GM18511 (cell line): ENCODE results near the gene MYL7.
"Not testable (repeated sequence)": the region's sequence is repeated elsewhere in the genome, so short reads cannot be mapped to it uniquely, and the experiment has no call there.

Source experiments
- ATAC-seq: cut with Tn5 transposase; IDR thresholded peaks from one replicate; pipeline ENCODE4 v1.9.1; 2021; ENCODE audit warnings: mild to moderate bottlenecking, moderate library complexity; ENCODE audit not compliant: unreplicated experiment

The MYL7 gene, protein sequence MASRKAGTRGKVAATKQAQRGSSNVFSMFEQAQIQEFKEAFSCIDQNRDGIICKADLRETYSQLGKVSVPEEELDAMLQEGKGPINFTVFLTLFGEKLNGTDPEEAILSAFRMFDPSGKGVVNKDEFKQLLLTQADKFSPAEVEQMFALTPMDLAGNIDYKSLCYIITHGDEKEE

DNA sequence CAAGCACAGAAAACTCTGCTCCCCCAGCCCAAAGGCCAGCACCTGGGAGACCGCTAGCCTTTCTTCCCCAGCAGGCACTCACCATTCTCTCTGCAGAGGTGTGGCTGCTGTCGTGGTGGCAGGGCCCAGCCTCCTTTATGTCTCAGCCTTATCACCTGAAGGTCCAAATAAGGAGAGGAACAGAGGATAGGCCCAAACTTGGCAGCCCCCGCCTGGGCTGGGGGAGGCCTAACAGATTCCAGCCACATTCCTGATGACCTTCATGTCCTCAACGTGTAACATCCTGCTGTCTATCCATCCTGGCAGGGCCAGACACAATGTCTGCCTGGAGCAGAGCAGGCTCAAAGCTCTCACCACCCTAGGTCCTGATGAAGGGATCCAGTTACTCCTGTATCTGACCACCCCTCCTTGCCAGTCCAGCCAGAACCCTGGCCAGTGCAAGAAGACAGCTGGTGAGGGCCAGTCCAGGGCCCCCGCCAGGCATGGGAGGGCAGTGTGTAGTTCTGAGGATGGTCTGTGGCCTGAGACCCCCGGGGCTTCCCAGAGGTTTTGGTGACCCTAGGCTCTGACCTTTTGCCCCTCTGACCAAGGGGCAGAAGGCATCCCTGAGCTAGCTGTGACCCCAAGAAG, at the start of gene MYL7:
TSS of gene MYL7 (minus strand) at position 112 of the 630 bp plus-strand sequence. CDS start at position 85, 27 bp downstream.
- no peak for ATAC-seq

DNA sequence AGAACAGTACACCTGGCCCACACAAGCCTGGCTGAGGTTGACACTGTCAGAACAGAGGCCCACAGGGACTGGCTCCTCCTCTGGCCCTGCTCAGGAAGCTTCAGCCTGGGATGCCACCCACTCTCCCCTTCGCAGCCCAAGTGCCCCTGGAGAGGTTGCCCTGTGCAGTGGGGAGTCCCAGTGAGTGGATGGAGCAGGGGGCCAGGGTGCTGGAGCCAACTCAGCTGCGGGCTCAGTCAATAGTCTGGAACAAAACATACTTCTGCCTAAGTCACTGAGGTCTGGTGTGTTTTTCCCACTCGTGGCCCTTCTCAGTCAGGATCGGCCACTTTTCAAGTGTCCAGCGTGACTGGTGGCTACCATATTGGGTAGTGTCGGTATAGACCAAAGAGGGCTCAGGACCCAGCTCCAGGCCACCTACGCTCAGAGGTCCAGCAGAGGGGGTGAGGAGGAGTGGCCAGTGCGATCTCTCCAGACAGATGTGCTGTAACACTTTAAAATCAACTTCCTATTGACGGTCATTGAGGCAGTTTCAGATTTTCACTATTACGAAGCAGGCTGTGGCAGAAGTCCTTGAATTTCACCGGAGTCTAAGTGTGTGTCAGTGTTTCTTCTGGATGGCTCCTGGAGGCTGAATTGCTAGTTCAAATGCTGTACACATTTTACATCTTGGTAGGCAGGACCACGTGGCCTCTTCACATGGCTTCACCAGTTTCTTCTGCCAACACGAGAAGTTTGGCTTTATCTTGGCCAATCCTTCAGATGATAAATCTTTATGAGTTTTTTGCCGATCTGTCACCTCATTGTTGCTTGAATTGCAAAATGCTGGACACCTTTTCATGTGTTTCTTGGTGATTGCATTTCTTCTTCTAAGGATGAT, 49.1 kb upstream of the MYL7 start:
- no peak for ATAC-seq

DNA sequence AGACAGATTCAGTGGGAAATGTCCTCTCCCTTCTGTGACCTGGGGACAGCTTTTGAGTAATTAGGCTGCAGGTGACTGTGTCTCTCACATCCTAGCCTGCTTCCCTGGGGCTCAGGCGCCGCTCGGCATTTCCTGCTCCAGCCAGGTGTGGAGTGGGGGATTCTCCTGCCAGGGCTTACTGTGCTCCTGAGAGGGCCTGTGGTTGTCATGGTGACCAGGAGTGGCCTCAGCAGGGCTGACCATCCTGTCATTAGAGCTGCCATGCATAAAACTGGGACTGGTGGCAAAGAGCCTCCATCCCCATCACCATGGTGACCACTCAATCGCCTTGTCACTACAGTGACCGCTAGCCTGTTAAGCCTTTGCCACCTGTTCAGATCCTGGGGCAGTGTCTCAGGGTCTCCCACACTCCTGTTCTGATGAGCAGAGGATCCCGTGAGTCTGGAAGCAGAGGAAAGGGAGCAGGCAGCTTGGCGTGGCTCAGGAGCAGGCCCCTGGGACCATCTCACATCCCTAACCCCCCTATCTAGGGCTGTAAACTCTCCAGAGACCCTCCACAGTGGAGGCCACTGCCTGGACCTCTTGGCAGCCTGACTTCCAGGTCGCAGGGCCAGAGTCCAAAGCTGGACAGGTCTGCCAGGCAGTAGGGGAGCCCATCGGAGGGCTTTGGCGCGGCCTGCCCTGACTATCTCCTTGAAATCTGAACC, 48.3 kb upstream of the MYL7 start, which contains the start of gene GCK:
TSS of gene GCK (minus strand) at position 154 of the 707 bp plus-strand sequence. CDS start 486 bp downstream, outside the sequence.
- no peak for ATAC-seq

DNA sequence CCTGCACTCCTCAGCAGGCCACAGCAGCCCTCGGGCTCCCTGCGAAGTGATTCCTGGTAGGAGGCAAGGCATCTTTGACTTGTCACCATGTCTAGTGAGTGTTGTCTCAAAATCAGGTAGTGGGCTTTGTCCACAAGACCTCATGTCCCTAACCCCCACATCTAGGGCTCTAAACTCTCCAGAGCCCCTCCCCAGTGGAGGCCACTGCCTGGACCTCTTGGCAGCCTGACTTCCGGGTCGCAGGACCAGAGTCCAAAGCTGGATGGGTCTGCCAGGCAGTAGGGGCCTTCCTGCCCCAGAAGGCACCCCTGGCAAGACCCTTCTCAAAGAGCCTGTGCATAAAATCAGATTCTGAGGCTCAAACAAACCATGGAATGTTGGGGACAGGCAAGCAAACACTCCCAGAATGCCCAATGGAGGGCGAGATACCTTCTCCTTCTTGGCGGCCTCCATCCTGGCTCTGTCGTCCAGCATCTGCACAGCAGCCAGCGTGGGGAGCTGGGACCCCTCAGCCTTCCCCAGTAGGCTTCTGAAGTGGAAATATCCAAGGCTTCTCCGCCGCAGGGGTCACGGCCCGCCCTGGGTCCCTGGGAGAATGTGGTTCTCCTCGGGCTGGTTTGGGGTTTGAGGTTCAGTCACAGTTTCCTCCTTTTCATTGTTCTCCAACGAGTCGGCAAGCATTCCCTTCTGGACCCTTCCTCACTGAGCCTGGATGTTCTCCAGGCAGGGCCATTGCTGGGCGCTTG, 47.5 kb upstream of the MYL7 start:
- no peak for ATAC-seq

DNA sequence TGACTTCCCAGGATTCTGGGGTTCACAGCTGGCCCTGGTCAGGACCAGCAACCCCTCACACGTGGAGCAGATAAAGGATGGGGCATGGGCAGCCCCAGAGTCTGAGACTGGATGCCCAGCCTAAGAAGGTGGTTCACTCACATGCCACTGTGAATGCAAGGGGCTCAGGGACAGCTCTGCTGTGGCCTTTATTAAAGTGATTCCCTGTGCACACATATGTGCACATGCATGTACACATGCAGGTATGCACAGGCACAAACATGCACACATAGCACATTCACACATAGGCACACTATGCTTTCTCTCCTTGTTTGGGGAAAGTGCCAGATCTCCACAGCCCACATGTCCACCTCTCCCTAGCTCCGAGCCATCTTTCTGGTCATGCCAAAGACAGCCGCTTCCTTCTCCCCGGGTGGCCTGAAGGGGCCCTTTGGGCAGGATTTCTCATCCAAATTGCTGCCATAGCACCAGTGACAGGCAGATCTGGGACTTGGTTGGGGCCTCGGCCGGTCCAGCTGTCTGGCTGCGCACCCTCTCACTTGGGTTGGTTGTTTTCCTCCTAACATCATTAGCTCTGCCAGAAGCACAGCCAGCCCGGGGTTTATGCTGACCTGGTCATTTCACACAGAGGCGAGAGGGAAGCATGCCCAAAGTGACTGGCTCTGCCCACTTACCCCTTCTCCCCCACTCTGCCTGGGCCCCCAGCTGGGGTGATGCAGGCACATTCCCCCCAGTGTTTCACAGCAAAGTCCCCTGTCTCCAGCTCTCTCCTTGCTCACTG, 46.7 kb upstream of the MYL7 start:
- no peak for ATAC-seq

DNA sequence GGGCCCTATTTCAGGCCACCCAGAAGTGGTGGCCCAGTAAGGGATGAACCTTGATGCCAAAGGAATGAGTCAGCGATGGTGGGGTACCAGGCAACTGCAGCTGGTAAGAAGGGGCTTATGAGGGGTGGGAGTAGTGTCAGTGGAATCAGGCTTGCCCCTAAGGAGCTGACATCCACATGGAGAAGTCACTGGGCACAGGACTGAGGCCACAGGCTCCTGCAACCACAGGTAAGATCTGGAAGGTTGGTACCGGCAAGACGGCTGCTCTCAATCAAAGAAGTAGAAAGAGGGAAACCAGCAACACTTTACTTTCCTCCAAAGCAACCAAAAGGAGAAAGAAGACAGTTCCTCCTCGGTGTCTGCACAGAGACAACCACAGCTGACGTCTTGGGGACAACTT, 45.6 kb upstream of the MYL7 start:
- no peak for ATAC-seq

DNA sequence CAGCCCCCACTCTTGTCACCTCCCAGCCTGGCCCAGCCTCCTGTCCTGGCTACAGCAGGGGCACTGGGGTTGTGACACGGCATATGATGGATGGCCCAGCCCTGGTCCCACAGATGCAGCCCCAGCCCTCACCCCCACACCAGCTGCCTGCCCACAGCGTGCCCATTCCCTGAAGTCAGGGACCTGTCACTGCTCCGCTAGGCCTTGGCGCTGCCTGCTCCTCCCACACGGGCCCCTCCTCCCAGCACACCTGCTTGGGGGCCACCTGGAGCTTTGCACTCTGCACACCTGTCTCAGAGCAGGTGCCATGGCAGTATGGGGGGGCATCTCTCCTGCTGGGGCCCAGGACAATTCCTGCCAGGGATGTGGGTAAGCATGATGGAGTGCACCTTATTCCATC, 44.6 kb upstream of the MYL7 start:
- no peak for ATAC-seq

DNA sequence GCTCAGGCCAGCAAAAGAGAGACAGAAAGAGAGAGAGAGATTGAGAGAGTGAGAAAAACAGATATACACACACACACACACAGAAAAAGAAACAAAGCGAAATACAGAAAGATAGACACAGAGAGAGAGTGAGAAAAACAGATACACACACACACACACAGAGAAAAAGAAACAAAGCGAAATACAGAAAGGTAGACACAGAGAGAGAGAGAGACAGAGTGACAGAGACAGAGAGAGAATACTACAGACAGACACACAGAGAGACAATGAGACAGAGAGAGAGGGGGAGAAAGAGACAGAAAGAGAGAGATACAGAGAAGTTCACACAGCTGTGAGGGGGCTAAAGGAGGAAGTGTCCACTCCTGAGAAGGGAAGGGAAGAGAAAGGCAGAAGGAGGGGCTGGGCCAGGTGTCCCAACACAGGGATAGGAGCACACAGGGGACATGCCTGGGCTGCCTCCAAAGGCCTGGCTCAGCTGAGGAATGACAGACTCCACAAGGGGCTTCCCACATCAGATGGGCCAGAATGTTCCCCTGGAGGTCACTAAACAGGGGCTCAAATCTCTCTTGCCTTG, 43.8 kb upstream of the MYL7 start:
- no peak for ATAC-seq

DNA sequence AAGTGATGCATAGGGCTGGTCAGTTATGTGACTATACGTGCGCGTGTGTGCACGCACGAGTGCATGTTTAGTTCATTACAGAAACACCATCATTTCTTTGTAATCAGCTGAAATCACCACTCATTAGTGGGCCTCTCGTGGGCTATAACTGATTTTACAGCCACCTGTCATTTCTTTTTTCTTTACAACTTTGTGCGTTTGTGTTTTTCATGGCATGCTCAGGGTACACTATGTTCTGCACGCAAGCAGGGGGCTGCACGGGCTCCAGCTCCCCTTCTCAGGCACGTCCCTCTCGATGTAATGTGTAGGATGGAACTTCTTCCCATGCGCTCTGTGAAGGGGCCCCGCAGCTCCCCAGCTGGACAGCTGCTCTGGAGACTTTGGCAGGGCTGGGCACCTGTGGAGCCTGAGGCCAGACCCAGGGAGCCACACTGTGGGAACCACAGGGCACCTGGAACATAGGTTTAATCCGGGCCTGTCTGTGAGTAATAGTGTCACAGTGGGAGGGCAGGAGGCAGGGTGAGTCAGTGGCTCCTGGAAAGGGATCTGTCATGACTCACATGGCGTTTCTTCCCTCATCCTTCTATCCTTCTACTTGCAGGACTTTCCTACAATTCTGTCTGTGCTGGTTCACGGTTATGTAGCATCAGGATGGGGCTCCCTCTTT, 43.2 kb upstream of the MYL7 start:
- no peak for ATAC-seq

DNA sequence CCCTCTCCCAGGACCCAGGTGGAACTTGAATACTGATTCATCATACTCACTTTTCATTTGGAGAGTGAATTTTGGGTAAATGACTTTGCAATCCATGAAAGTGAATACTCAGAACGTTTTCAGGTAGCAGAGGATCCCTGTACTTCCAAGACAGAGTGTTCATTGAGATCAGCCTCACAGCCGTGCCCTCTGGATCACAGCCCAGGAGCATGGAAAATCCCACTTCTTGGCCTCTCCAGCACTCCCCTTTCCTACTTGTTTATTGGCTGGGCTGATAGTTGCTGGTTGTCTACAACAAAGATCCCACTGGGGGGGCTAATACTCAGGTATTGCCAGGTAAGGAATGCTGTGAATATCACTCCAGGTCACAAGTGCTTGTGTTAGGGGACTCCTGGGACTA, 42.3 kb upstream of the MYL7 start:
- ATAC-seq, result no peak

DNA sequence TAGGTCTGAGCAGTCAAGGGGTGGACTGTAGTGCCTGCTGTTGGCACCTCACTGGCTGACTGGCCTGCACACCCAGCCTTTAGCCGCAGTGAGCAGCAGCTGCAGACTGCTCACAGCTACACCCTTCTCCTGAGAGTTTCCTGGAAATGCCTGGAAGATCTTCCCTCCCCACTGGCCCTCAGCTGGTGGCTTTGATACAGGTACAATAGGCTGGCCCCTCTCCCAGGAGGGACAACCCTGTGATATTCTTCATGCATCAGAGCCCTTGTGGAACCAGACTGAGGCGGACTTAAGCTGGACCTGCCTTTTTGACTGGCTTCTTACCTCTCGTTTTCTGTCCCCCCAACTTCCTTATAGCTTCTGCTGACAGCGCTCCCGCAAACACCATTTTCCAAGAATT, 41.7 kb upstream of the MYL7 start:
- ATAC-seq, result no peak

DNA sequence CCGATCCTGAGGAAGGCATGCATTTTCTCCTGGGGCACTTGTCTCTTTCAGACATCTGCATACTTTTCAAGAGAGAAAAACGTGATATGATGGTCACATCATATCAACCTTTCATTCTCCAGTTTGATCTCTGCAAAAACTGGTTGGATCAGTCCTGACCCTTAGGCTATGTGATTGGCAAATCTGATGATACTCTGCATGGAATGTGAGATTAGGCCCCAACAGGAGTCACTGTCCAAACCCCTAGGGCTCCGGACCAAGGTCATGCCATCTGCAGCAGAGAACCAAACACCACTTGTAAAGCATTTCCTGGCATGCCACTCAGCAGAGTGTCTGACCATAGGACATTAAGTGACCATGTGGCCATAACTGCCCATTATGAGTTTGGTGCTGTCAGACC, 39.5 kb upstream of the MYL7 start:
- ATAC-seq, result no peak

DNA sequence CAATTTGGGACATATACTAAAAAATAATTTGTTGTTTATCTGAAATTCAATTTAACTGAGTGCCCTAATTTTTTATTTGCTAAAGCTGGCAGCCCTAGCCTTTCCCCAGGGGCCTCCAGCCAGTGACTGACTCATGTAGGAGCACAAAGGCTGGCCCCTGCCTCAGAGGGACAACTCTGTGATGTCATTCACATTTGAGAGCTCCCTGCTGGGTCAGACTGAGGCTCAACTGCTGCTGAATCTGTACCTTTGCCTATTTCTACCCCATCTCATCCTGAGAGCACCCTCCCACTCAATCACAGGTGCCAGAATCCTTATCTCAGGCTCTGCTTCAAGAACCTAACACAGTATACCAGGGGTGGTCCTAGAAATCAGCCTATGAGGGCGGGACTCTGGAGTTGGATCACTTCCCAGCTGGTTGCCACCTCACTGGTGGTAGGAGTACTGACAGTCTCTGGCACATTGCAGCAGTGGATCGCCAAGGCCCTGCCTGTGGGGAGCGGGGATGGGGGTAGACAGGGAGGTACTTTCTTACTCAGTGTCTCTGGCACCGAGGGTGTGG, 36.5 kb upstream of the MYL7 start:
- no peak for ATAC-seq

DNA sequence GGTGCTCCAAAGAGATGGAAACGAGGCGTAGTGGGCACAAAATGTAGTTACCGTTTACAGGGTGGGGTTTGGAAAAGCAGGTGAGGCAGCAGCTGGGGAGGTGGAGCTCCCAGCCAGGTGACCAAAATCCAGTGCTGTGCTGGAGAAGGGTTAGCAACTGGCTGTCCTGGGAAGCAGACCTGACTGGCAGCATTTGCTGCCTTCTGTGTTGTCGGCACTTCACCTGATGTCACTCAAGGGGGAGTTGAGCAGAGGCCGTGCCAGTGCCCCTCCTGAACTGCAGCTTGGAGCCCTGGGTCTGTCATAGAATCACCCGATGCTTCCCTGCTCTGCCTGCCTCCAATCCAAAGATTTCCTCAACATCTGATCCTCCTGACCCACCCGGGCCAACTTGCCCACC, 35.4 kb upstream of the MYL7 start:
- ATAC-seq, result no peak

DNA sequence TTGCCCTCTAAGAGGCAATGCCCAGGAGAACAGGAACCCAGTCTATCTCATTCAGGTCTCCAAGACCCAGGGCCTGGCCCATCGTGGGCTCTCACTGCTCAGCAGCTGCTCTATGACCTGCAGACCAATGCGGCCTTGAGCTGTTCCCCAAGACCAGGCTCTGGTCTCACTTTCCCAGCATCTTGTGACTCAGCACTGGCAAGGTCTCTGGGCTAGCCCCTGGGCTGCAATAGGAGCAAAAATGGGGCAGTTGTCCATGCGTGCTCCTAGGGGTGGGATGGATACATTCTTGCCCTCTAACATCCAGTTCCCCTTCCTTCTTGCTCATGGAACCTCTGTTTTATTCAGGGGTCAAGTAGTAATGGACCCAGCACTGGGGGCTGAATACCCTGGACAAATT, 34.6 kb upstream of the MYL7 start:
- no peak for ATAC-seq

DNA sequence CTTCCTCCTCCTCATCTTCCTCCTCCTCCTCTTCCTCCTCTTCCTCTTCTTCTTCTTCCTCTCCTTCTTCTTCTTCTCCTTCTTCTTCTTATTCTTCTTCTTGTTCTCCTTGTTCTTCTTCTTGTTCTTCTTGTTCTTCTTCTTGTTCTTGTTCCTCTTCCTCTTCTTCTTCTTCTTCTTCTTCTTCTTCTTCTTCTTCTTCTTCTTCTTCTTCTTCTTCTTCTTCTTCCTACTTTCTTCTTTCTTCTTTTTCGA, 33.5 kb upstream of the MYL7 start:
- not testable (repeated sequence) for ATAC-seq

DNA sequence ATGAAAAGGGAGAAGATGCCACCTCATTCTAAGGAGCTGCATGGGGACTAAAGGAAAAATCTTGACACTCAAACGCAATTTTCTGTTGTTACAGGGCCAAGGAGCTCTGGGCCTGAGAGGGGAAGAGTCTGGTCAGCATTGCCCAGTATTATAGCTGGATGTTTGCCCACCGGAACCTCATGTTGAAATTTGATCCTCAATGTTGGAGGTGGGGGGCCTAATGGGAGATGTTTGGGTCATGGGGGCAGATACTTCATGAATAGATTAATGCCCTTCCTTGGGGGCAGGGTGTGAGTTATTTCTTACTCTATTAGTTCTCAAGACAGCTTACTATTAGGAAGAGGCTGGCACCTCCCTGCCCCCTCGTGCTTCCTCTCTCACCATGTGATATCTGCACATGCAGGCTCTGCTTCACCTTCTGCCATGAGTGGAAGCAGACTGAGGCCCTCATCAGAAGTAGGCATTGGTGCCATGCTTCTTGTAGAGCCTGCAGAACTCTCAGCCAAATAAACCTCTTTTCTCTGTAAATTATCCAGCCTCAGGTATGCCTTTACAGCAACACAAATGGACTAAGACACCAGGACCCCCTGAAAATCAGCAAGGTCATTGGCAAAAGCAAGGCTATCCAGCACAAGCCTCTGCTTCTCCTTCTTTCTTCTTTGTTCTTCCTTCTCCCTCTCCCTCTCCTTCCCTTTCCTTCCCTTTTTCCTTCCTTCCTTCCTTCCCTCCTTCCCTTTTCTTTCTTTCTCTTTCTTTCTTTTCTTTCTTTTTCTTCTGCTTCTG, 33.0 kb upstream of the MYL7 start:
- ATAC-seq, result no peak

DNA sequence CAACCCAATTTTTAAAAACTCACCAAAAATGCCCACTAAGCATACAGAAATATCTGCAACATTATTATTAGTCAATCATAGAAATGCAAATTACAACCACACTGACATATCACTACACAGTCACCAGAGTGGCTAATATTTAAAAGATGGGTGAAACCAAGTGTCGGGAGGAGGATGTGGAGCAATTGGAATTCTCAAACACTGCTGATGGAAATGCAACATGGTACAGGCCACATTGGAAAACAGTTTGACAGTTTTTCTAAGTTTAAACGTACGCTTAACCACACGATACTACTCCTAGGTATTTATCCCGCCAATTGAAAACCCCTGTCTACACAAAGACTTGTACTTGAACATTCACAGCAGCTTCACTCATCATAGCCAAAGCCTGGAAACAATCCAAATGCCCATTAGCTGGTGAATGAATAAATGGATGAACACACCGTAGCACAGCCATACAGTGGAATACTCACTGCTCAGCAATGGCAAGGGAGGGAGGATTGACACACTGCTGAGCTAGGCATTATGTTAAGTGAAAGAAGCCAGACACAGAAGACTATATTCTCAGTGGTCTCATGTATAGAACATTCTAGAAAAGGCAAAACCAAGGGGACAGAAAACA, 31.8 kb upstream of the MYL7 start:
- ATAC-seq, result no peak
